ENCODE data around the gene PIP4P1.
A peak's percentile ranks its signal among the peaks of the same experiment; 100 is the strongest.

PIP4P1 gene

GRCh38 chr14:20434701-20435581 is 26.3 kb downstream of the PIP4P1 start:
- no peak for DNase-seq

- no peak for DNase-seq
Observed at GRCh38 chr14:20429801-20430669, 31.2 kb downstream of the PIP4P1 start.

DNA sequence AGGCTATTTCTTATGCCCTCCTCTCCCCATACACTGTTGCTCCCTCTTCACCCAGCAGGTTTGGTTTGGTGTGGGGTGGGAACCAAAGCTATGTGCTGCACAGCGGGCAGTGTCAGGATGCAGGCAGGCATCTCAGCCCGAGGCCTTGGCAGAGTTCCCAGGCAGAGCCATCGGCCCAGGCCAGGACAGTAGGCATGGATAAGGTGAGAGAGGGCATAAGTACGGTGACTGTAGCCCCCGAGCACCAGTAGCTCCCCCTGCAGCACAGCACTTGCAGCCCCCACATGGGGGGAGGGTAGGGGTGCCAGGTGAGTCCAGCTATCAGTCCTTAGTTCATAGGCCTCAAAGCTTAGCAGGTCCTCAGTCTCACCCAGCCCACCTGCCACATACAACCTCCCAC is 32.4 kb downstream of the PIP4P1 start:
- no peak for DNase-seq

- no peak for DNase-seq
Observed at GRCh38 chr14:20428010-20428365, 33.2 kb downstream of the PIP4P1 start.

GRCh38 chr14:20427231-20428009 is 33.8 kb downstream of the PIP4P1 start:
- DNase-seq = peak; percentile 39

DNA sequence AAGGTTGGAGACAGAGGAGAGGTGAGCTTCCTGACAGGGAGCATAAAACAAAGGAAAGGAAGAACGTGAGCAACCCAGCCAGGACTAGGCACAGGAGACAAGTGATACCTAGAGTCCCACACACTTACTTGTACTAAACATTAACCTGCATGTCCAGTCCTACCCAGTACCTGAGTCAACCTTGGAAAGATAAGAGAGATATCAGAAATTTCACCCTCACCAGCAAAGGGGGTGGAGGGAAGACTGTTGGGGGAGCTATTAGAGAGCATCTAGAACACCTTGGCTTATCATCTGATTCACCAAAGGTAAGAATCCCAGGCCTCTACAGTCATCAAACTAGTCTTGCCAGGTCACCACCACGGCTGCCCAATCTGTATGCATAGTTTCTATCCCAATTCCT is 36.4 kb downstream of the PIP4P1 start:
- DNase-seq = no peak

DNA sequence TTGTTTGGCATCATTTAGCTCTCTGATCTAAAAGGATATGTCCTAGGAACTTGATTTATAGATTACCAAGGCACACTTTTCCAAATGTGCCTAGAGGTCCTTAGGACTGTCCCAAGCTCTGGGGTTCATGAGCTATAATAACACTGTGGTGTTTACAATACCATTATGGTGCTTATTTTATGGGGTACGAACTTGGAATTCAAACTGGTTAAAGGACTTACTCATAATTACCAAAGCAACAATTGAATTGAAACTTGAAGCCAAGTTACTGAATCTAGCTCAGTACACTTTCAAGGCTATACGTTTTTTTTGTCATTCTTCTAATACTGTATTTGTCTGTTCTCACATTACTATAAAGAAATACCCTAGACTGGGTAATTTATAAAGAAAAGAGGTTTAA is 38.3 kb downstream of the PIP4P1 start:
- no peak for DNase-seq

DNA sequence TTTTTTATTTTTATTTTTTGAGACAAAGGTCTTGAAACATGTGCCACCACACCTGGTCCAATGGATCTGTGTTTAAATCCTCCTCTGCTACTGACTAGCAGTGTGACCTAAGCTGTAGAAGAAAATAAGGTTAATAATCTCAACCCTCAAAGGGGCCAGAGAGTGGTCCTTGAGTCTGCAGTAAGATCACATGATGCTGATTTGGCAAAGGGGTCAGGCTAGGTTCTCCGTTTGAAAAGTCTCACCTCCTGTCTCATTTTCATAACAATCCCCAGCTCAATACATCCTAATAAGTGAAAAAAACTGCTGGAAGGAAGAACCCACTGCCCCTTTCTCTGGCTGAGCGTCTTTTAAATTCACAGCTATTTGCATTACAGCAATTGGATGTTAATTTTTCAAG is 40.0 kb downstream of the PIP4P1 start:
- no peak for DNase-seq

- no peak for DNase-seq
Observed at GRCh38 chr14:20419419-20419818, 41.8 kb downstream of the PIP4P1 start.

DNA sequence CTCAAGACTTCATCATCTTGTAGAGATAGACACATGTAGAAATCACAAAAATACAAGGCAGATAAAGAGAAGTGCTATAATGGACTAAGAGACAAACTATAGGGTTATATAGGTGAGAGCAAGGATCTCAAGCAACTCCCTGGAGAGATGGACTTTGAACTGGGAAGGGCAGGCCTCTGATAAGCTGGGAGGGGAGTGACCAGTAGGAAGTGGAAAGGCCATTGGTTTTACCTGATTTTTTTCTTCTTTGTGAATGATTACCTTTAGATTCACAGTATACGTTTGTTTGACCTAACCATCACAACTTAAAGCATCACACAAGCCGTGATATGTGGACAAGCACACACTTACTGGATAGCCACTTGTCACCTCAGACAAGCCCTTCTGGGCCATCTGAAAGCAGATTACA is 42.7 kb downstream of the PIP4P1 start:
- no peak for DNase-seq

GRCh38 chr14:20417250-20418186 is 43.7 kb downstream of the PIP4P1 start:
- no peak for DNase-seq

DNA sequence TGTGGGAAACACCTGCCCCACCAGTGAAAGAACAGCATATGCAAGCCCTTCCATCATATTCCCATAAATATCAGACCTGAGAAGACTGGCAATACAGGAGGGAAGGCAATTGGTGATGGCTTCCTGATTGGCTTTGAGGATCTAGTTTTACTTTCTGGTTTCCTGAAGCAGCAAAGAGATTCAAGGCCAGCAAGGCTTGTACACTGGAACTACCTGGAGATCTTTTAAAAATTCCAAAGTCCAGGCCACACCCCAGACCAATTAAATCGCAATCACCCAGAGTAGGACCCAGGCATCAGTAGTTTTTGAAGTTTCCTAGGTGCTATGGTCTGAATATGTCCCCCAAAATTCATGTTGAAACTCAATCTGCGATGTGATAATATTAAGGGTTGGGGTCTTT is 45.0 kb downstream of the PIP4P1 start:
- DNase-seq = no peak

DNA sequence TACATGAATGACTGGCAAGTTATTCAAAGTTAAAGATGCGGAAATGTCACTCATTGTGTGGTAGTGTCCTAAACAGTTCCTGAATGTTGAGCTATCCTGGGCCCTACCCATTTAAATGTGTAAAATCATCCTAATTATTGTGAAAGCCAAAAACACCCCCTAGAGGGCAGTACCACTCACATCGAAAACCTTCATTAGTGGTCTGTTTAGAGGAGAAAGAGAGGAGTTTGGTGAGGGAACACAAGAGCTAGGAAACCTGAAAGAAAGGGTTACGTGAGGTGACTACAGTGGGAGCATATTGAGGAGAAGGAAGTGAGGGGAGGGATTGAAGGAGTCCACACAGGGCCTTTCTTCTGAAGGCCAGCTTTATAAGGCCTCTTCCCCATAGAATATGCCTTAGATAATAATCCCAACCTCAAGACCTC is 45.4 kb downstream of the PIP4P1 start:
- peak; percentile 86 for DNase-seq

- peak; percentile 30 for DNase-seq
Observed at GRCh38 chr14:20413744-20414082, 47.5 kb downstream of the PIP4P1 start.

GRCh38 chr14:20412876-20413743 is 48.1 kb downstream of the PIP4P1 start, which contains the start of gene TEP1:
Gene TEP1, minus strand, starts transcription at chr14:20413501. Its CDS starts 5,062 bp downstream, at chr14:20408439.
- peak; percentile 74 for DNase-seq

DNA sequence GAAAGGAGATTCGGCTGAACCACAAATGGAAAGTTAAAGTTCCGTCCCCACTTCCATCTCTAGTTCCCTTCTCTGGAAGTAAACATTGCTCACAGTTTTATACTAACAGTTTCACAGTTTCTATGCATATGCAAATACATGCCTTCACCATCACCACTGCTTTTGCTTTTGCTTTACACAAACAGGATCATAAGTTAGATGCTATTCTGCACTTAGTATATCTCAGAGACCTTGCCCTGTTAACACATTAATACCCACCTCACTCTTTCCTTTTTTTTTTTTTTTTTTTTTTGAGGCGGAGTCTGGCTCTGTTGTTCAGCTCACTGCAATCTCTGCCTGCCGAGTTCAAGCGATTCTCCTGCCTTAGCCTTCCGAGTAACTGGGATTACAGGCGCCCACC is 48.8 kb downstream of the PIP4P1 start:
- no peak for DNase-seq

- no peak for DNase-seq
Observed at GRCh38 chr14:20409226-20409625, 52.0 kb downstream of the PIP4P1 start.
